Trophoblast cell (in vitro differentiated cells and primary cell): Measurements from ENCODE around the gene ACSM5.

Experiments
- DNase-seq, 2 donors: peaks; one replicate each; pipeline ENCODE4 v3.0.0-alpha.2; 2016
- H2AFZ ChIP-seq: 2 replicates; pipeline ENCODE4 v1.6.1; 2013; ENCODE audit warnings: low read length, moderate library complexity, mild to moderate bottlenecking; ENCODE audit not compliant: insufficient read depth, poor library complexity
- H2AK5ac ChIP-seq: 2 replicates; pipeline ENCODE4 v1.6.1; 2013; ENCODE audit warnings: mild to moderate bottlenecking, low read length
- H2BK120ac ChIP-seq: 2 replicates; pipeline ENCODE4 v1.6.1; 2013; ENCODE audit warnings: low read length, mild to moderate bottlenecking, moderate library complexity; ENCODE audit not compliant: insufficient read depth, poor library complexity
- H2BK12ac ChIP-seq: 2 replicates; pipeline ENCODE4 v1.6.1; 2013; ENCODE audit warnings: mild to moderate bottlenecking, low read length, moderate library complexity
- H2BK5ac ChIP-seq: 2 replicates; pipeline ENCODE4 v1.6.1; 2013; ENCODE audit warnings: low read length, low read depth, moderate library complexity, mild to moderate bottlenecking; ENCODE audit not compliant: poor library complexity
- H3K14ac ChIP-seq: 2 replicates; pipeline ENCODE4 v1.6.1; 2013; ENCODE audit warnings: mild to moderate bottlenecking, low read length
- H3K18ac ChIP-seq: 2 replicates; pipeline ENCODE4 v1.6.1; 2013; ENCODE audit warnings: mild to moderate bottlenecking, low read length
- H3K23ac ChIP-seq: 2 replicates; pipeline ENCODE4 v1.6.1; 2013; ENCODE audit warnings: low read length
- H3K27ac ChIP-seq: 2 replicates; pipeline ENCODE4 v1.5.1; 2013; ENCODE audit warnings: low read depth, mild to moderate bottlenecking, inconsistent platforms, low read length, moderate library complexity
- H3K27me3 ChIP-seq: 2 replicates; pipeline ENCODE4 v1.6.1; 2013; ENCODE audit warnings: inconsistent platforms, mild to moderate bottlenecking, low read length, moderate library complexity; ENCODE audit not compliant: insufficient read depth
- H3K36me3 ChIP-seq, 2 experiments: 1 replicate in 1 of 2; 2 replicates in 1 of 2; pipeline ENCODE4 v1.6.1; 2013; ENCODE audit warnings: low read length in 2 of 2, mild to moderate bottlenecking in 2 of 2, moderate library complexity in 1 of 2; ENCODE audit not compliant: insufficient read depth in 2 of 2, control insufficient read depth in 1 of 2
- H3K4ac ChIP-seq: 2 replicates; pipeline ENCODE4 v1.6.1; 2013; ENCODE audit warnings: low read depth, mild to moderate bottlenecking, low read length, moderate library complexity
- H3K4me1 ChIP-seq, 2 experiments: 1 replicate in 1 of 2; 2 replicates in 1 of 2; pipeline ENCODE4 v1.6.1; 2013; ENCODE audit warnings: low read length in 2 of 2, mild to moderate bottlenecking in 2 of 2, moderate library complexity in 1 of 2; ENCODE audit not compliant: insufficient read depth in 2 of 2, control insufficient read depth in 1 of 2
- H3K4me2 ChIP-seq: 2 replicates; pipeline ENCODE4 v1.6.1; 2013; ENCODE audit warnings: inconsistent platforms, mild to moderate bottlenecking, low read length, moderate library complexity
- H3K4me3 ChIP-seq: 2 replicates; pipeline ENCODE4 v1.5.1; 2013; ENCODE audit warnings: mild to moderate bottlenecking, low read depth, low read length, inconsistent platforms
- H3K79me1 ChIP-seq: one replicate; pipeline ENCODE4 v1.6.1; 2013; ENCODE audit warnings: low read length
- H3K79me2 ChIP-seq: 2 replicates; pipeline ENCODE4 v1.6.1; 2013; ENCODE audit warnings: low read length, mild to moderate bottlenecking; ENCODE audit not compliant: control insufficient read depth, insufficient read depth, poor library complexity
- H3K9ac ChIP-seq: 2 replicates; pipeline ENCODE4 v1.6.1; 2013; ENCODE audit warnings: mild to moderate bottlenecking, low read length
- H3K9me3 ChIP-seq: 2 replicates; pipeline ENCODE4 v1.6.1; 2013; ENCODE audit warnings: low read depth, mild to moderate bottlenecking, control low read depth, inconsistent platforms, low read length; ENCODE audit not compliant: insufficient read depth
- H4K12ac ChIP-seq: 2 replicates; pipeline ENCODE4 v1.6.1; 2013; ENCODE audit warnings: low read depth, mild to moderate bottlenecking, low read length, moderate library complexity
- H4K8ac ChIP-seq: 2 replicates; pipeline ENCODE4 v1.6.1; 2013; ENCODE audit warnings: low read depth, mild to moderate bottlenecking, low read length, moderate library complexity
- H4K91ac ChIP-seq: one replicate; pipeline ENCODE4 v1.6.1; 2013; ENCODE audit warnings: low read depth, mild to moderate bottlenecking, low read length, moderate library complexity
- WGBS: extraction: QIAGEN DNeasy Blood & Tissue Kit; methylation state at CpG from one replicate; pipeline ENCODE4 v1.1.7; 2013; ENCODE audit warnings: missing lambda C conversion rate; ENCODE audit not compliant: insufficient read length, insufficient coverage; ENCODE audit errors: extremely low coverage; 5-methylcytosine and 5-hydroxymethylcytosine counted together

The ACSM5 gene

DNA sequence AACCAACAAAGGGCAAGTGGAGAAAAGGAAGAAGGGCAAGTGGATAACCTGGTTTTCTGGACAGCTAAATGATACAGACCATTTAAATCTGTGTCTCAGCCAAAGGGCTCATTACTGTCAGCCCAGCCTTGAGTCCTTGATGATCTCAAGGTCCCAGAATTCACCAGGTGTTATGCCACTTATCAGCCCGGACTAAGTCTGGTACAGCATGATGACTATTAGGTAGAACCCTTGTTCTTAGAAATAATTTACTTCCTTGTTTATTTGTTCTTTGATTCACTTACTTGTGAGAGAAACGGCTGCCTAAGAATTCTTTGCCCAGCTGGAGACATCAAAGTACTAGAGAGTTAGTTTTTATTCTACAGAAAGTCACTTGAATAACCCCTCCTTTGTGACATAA, 8.3 kb upstream of the ACSM5 start:
- Histone ChIP-seq H3K4me1 (peaks cover 0 to 2% of the 10 kb centered on the region in 2 experiments), H2AK5ac (no peak overlapping the region), H3K14ac (no peak overlapping the region), H3K23ac (no peak overlapping the region), H4K8ac (no peak overlapping the region), H4K12ac (no peak overlapping the region), H3K9me3 (no peaks in the 10 kb centered on the region), H2BK5ac (no peak overlapping the region), H3K27me3 (no peaks in the 10 kb centered on the region), H3K79me1 (no peaks in the 10 kb centered on the region), H3K79me2 (no peaks in the 10 kb centered on the region), H3K4ac (no peak overlapping the region), H3K9ac (no peak overlapping the region), H3K4me3 (no peak overlapping the region), H3K18ac (no peak overlapping the region), H2BK12ac (no peak overlapping the region), H3K27ac (no peak overlapping the region), H3K36me3 (no peaks in the 10 kb centered on the region), H3K4me2 (no peak overlapping the region), H2AFZ (no peak overlapping the region), H4K91ac (no peak overlapping the region), H2BK120ac (no peak overlapping the region)
- DNase-seq = no peak
- WGBS = no CpG with 5 or more reads among the region's 2 CpGs

DNA sequence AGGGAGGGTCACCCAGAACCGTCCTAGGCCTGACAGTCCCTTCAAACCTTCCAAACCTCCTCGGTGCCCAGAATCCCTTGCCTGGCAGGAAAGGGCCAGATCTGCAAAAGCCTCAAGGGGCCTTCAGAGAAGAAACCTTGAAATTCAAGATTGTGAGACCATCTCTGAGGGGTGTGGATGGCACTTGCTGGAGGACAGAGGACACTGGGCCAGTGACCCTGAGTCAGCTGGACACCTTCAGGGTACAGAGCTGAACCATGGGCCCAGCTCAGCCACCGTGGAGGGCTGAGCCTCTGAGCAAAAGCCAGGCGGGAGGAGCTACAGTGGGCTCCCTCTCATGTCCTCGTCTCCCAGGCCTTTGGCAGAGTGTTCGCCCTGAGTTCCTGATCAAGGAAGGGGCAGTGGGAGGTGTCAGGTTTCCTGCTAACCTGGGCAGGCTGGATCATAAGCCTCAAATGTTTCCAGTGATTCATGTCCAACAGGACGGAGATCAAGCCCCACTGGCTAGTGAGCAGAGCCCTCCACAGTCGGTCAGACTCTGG, 7.8 kb upstream of the ACSM5 start:
- H3K27me3 ChIP-seq = no peaks in the 10 kb centered on the region
- H3K9ac ChIP-seq = no peak overlapping the region
- no peak overlapping the region for H3K18ac ChIP-seq
- H3K4ac ChIP-seq = no peak overlapping the region
- H3K9me3 ChIP-seq = no peaks in the 10 kb centered on the region
- H4K91ac ChIP-seq = no peak overlapping the region
- no peaks in the 10 kb centered on the region for H3K36me3 ChIP-seq
- no peak overlapping the region for H3K14ac ChIP-seq
- no peak overlapping the region for H3K27ac ChIP-seq
- no peak overlapping the region for H3K23ac ChIP-seq
- H4K12ac ChIP-seq = no peak overlapping the region
- no CpG with 5 or more reads among the region's 8 CpGs for WGBS
- no peak overlapping the region for H4K8ac ChIP-seq
- H3K4me1 ChIP-seq = peaks cover 0 to 2% of the 10 kb centered on the region in 2 experiments
- H2BK5ac ChIP-seq = no peak overlapping the region
- no peaks in the 10 kb centered on the region for H3K79me2 ChIP-seq
- no peak overlapping the region for H2AFZ ChIP-seq
- no peaks in the 10 kb centered on the region for H3K79me1 ChIP-seq
- DNase-seq = no peak
- no peak overlapping the region for H2AK5ac ChIP-seq
- H2BK120ac ChIP-seq = no peak overlapping the region
- no peak overlapping the region for H2BK12ac ChIP-seq
- H3K4me2 ChIP-seq = no peak overlapping the region
- H3K4me3 ChIP-seq = no peak overlapping the region

GRCh38 chr16:20402651-20403050, 6.7 kb upstream of the ACSM5 start:
- Histone ChIP-seq H3K79me2 (no peaks in the 10 kb centered on the region), H3K4me3 (no peak overlapping the region), H3K36me3 (no peaks in the 10 kb centered on the region), H3K4me1 (peaks cover 0 to 2% of the 10 kb centered on the region in 2 experiments), H3K9ac (no peak overlapping the region), H2BK12ac (no peak overlapping the region), H4K91ac (no peak overlapping the region), H3K27me3 (no peaks in the 10 kb centered on the region), H2AK5ac (no peak overlapping the region), H3K79me1 (no peaks in the 10 kb centered on the region), H2BK120ac (no peak overlapping the region), H3K4me2 (no peak overlapping the region), H3K14ac (no peak overlapping the region), H2BK5ac (no peak overlapping the region), H4K8ac (no peak overlapping the region), H3K9me3 (no peaks in the 10 kb centered on the region), H3K27ac (no peak overlapping the region), H3K18ac (no peak overlapping the region), H4K12ac (no peak overlapping the region), H3K23ac (no peak overlapping the region), H3K4ac (no peak overlapping the region), H2AFZ (no peak overlapping the region)
- DNase-seq = no peak
- WGBS = no CpG with 5 or more reads among the region's 2 CpGs

DNA sequence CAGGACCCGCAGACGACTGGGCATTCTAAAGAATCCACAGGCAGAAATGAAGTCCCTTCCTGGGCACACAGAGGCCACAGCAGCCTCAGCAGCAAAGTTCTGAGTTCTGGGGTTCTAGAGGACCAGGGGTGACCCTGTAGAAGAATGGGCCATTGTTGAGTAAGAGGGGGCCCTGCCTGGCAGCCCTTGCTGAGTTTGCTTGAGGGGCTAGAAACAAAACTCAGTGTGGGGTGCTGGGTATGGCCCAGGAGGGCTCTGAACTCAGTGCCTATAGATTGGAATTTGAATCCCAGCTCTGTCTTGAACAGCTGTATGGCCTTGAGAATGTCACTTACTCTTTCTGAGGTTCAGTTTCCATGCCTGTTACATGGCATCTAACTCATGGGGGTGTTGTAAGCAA, 4.7 kb upstream of the ACSM5 start, which contains the start of gene PDILT:
Gene PDILT (minus strand): TSS at position 101 of the 400 bp plus-strand sequence. CDS start 5,437 bp downstream, outside the sequence.
- Histone ChIP-seq H3K4ac (no peak within 1 kb of the TSS), H3K23ac (no peak within 1 kb of the TSS), H4K12ac (no peak within 1 kb of the TSS), H3K79me1 (no peaks in the 10 kb centered on the region), H3K27ac (no peak within 1 kb of the TSS), H3K4me2 (no peak within 1 kb of the TSS), H3K27me3 (no peaks in the 10 kb centered on the region), H3K14ac (no peak within 1 kb of the TSS), H2AK5ac (no peak within 1 kb of the TSS), H2AFZ (no peak within 1 kb of the TSS), H4K8ac (no peak within 1 kb of the TSS), H3K4me3 (no peak within 1 kb of the TSS), H3K9ac (no peak within 1 kb of the TSS), H3K79me2 (no peaks in the 10 kb centered on the region), H4K91ac (no peak within 1 kb of the TSS), H3K18ac (no peak within 1 kb of the TSS), H3K4me1 (peaks cover 0 to 2% of the 10 kb centered on the region in 2 experiments), H2BK120ac (no peak within 1 kb of the TSS), H2BK5ac (no peak within 1 kb of the TSS), H3K36me3 (no peaks in the 10 kb centered on the region), H3K9me3 (no peaks in the 10 kb centered on the region), H2BK12ac (no peak within 1 kb of the TSS)
- no peak for DNase-seq
- WGBS = no CpG with 5 or more reads among the region's 2 CpGs
